Loucy (cell line): Measurements from ENCODE around the gene FYN.

Experiments
- H2AFZ ChIP-seq: fragments of 200-600 bp; sonication (generic); 2 replicates; pipeline ENCODE4 v1.6.0; 2016; ENCODE audit warnings: antibody characterized with exemption, mild to moderate bottlenecking, low read length, moderate library complexity
- H3F3A ChIP-seq: fragments of 200-600 bp; 2 replicates; pipeline ENCODE4 v1.6.0; 2016; ENCODE audit warnings: antibody characterized with exemption, low read depth, mild to moderate bottlenecking
- H3K27me3 ChIP-seq: fragments of 200-600 bp; sonication (generic); 2 replicates; pipeline ENCODE4 v1.6.1; 2014; ENCODE audit warnings: low read length, mild to moderate bottlenecking; ENCODE audit not compliant: insufficient read depth, poor library complexity, severe bottlenecking
- H3K36me3 ChIP-seq: fragments of 200-600 bp; sonication (generic); 2 replicates; pipeline ENCODE4 v1.6.1; 2016; ENCODE audit warnings: low read length; ENCODE audit not compliant: insufficient read depth
- H3K4me1 ChIP-seq: fragments of 200-600 bp; sonication (generic); 2 replicates; pipeline ENCODE4 v1.5.1; 2014; ENCODE audit warnings: low read length, mild to moderate bottlenecking; ENCODE audit not compliant: insufficient read depth, poor library complexity, severe bottlenecking
- H3K4me2 ChIP-seq: fragments of 200-600 bp; sonication (generic); 2 replicates; pipeline ENCODE4 v1.6.0; 2014; ENCODE audit warnings: antibody characterized with exemption, low read length, low read depth, mild to moderate bottlenecking; ENCODE audit not compliant: poor library complexity, severe bottlenecking
- H3K4me3 ChIP-seq: fragments of 200-600 bp; sonication (generic); 2 replicates; pipeline ENCODE4 v1.5.1; 2014; ENCODE audit warnings: low read length, mild to moderate bottlenecking, mixed read lengths; ENCODE audit not compliant: poor library complexity, severe bottlenecking
- H3K79me2 ChIP-seq: fragments of 200-600 bp; sonication (generic); 2 replicates; pipeline ENCODE4 v1.6.1; 2014; ENCODE audit warnings: low read length; ENCODE audit not compliant: insufficient read depth
- H3K9ac ChIP-seq: fragments of 200-600 bp; sonication (generic); 2 replicates; pipeline ENCODE4 v1.6.0; 2014; ENCODE audit warnings: mild to moderate bottlenecking, low read depth, low read length, moderate library complexity; ENCODE audit not compliant: poor library complexity, severe bottlenecking
- H3K9me2 ChIP-seq: fragments of 200-600 bp; sonication (generic); replicated peaks from 2 replicates; pipeline ENCODE4 v1.6.1; 2016; ENCODE audit warnings: low read depth, low read length, mixed read lengths
- H3K9me3 ChIP-seq: fragments of 200-600 bp; sonication (generic); 2 replicates; pipeline ENCODE4 v1.6.1; 2014; ENCODE audit warnings: mild to moderate bottlenecking, antibody characterized with exemption, low read length, low read depth; ENCODE audit not compliant: insufficient read depth
- H4K20me1 ChIP-seq: fragments of 200-600 bp; sonication (generic); 2 replicates; pipeline ENCODE4 v1.6.0; 2014; ENCODE audit warnings: antibody characterized with exemption, low read length, mild to moderate bottlenecking; ENCODE audit not compliant: insufficient read depth, poor library complexity, severe bottlenecking
- CTCF ChIP-seq: fragments of 200-600 bp; sonication (generic); conservative IDR thresholded peaks from 2 replicates; pipeline ENCODE4 v1.5.1; 2014; ENCODE audit warnings: mild to moderate bottlenecking, antibody characterized with exemption, low read length
- EZH2phosphoT487 ChIP-seq: fragments of 200-600 bp; IDR thresholded peaks from 2 replicates; pipeline ENCODE4 v1.6.1; 2018; ENCODE audit warnings: antibody characterized with exemption, mild to moderate bottlenecking, moderate library complexity, borderline replicate concordance

The FYN gene

GRCh38 chr6:111750153-111750552 is 123.1 kb downstream of the FYN start:
- Histone ChIP-seq H4K20me1 (no peaks in the 10 kb centered on the region), H3K4me2 (no peak overlapping the region), H2AFZ (no peak overlapping the region)

GRCh38 chr6:111748231-111748647 is 125.0 kb downstream of the FYN start:
- H2AFZ ChIP-seq: no peak overlapping the region
- TF ChIP-seq EZH2phosphoT487 (no peak), CTCF (no peak)
- H3K9me2 ChIP-seq: no peaks in the 10 kb centered on the region
- H3K4me1 ChIP-seq: peaks cover 35% of the 10 kb centered on the region
- H3K36me3 ChIP-seq: peaks cover 13% of the 10 kb centered on the region; the same call in 1 of the 2 replicates
- H3K9ac ChIP-seq: no peak overlapping the region
- no peak overlapping the region for H3K4me3 ChIP-seq
- H3K27me3 ChIP-seq: no peaks in the 10 kb centered on the region
- H3K4me2 ChIP-seq: no peak overlapping the region
- H3K79me2 ChIP-seq: peaks cover 46% of the 10 kb centered on the region
- H3F3A ChIP-seq: 0 out of 2 replicates have a peak, but pooled peaks cover 2% of the 10 kb centered on the region
- H4K20me1 ChIP-seq: no peaks in the 10 kb centered on the region
- H3K9me3 ChIP-seq: no peaks in the 10 kb centered on the region

More at GRCh38 chr6:111750153-111750552, 123.1 kb downstream of the FYN start:
- Histone ChIP-seq H3K4me1 (peaks cover 46% of the 10 kb centered on the region), H3K27me3 (no peaks in the 10 kb centered on the region), H3K9me2 (no peaks in the 10 kb centered on the region), H3F3A (0 out of 2 replicates have a peak, but pooled peaks cover 2% of the 10 kb centered on the region), H3K9ac (no peak overlapping the region), H3K36me3 (peaks cover 12% of the 10 kb centered on the region; the same call in 1 of the 2 replicates), H3K9me3 (no peaks in the 10 kb centered on the region), H3K79me2 (peaks cover 57% of the 10 kb centered on the region), H3K4me3 (no peak overlapping the region)
- no peak for TF ChIP-seq CTCF

DNA sequence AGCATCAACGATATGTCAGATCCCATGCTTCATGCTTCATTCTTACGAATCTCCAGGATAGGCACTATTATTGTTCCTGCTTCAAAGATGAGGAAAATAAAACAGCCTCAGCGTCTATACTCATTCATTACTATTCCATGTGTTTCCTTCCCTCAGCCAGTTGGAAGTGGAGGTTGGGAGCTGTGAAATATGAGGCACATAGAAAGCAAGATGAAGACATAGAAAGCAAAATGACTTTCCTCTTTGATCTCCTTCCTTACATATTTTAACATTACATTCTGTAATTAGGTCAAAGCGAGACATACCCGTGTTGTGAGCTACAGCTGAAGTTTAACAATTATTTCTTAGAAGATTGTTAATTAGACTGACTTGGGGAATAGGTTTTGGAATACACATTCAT is 125.4 kb downstream of the FYN start:
- Histone ChIP-seq H3K9me2 (no peaks in the 10 kb centered on the region), H3K36me3 (peaks cover 14% of the 10 kb centered on the region; the same call in 1 of the 2 replicates), H3K9ac (no peak overlapping the region), H3K4me1 (peaks cover 35% of the 10 kb centered on the region), H3F3A (0 out of 2 replicates have a peak, but pooled peaks cover 2% of the 10 kb centered on the region), H3K4me3 (no peak overlapping the region), H3K9me3 (no peaks in the 10 kb centered on the region), H3K79me2 (peaks cover 43% of the 10 kb centered on the region), H4K20me1 (no peaks in the 10 kb centered on the region), H2AFZ (no peak overlapping the region), H3K27me3 (no peaks in the 10 kb centered on the region), H3K4me2 (no peak overlapping the region)
- no peak for TF ChIP-seq EZH2phosphoT487
- TF ChIP-seq CTCF: no peak
